PC-3 (cell line): ENCODE measurements around the gene GGACT.

Source experiments
- EZH2 ChIP-seq: fragments of 300-600 bp; sonication (generic); IDR thresholded peaks from one replicate; pipeline ENCODE4 v1.6.1; 2017; ENCODE audit warnings: antibody characterized with exemption, mild to moderate bottlenecking, low read length; ENCODE audit not compliant: unreplicated experiment
- EZH2phosphoT487 ChIP-seq: fragments of 300-600 bp; sonication (generic); IDR thresholded peaks from 2 replicates; pipeline ENCODE4 v1.6.1; 2018; ENCODE audit warnings: mild to moderate bottlenecking, antibody characterized with exemption, low read length, borderline replicate concordance
- TF ChIP-seq, protein P1 (sequence below): fragments of 300-600 bp; sonication (generic); conservative IDR thresholded peaks from 2 replicates; pipeline ENCODE4 v1.5.1; 2017; ENCODE audit warnings: antibody characterized with exemption, low read depth, mild to moderate bottlenecking, low read length

DNA sequence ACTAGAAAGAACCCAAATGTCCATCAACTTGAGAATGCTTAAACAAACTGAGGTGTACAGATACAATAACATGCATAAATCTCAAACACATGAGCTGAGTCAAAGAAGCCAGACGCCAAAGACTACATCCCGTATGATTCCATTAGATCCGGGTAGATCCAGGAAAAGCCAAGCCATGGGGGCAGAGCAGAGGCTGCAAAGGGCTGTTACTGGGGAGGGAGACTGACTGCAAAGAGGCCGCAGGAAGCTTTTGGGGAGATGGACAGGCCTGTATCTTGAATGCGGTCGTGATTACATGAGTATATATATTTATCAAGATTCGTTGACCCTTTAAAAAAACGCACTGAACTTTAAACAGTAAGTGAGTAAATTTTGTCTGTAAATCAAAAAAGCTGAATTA lies 28.7 kb downstream of the GGACT start:
- TF ChIP-seq, protein P1, sequence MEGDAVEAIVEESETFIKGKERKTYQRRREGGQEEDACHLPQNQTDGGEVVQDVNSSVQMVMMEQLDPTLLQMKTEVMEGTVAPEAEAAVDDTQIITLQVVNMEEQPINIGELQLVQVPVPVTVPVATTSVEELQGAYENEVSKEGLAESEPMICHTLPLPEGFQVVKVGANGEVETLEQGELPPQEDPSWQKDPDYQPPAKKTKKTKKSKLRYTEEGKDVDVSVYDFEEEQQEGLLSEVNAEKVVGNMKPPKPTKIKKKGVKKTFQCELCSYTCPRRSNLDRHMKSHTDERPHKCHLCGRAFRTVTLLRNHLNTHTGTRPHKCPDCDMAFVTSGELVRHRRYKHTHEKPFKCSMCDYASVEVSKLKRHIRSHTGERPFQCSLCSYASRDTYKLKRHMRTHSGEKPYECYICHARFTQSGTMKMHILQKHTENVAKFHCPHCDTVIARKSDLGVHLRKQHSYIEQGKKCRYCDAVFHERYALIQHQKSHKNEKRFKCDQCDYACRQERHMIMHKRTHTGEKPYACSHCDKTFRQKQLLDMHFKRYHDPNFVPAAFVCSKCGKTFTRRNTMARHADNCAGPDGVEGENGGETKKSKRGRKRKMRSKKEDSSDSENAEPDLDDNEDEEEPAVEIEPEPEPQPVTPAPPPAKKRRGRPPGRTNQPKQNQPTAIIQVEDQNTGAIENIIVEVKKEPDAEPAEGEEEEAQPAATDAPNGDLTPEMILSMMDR: no peak
- TF ChIP-seq EZH2: no peak
- TF ChIP-seq EZH2phosphoT487: no peak
